Activated naive CD4-positive, alpha-beta T cell treated with anti-CD3 and anti-CD28 coated beads, Interleukin-2, amount 50 U/mL, for 72 hours (primary cell): ENCODE data around the gene CMTM8. TPM values are rescaled to one million over a fixed set of nuclear protein-coding genes. Genes with fewer than 3 reads are reported as not detected.
"Not testable (repeated sequence)": the region's sequence is repeated elsewhere in the genome, so short reads cannot be mapped to it uniquely, and the experiment has no call there.

ENCODE experiments used
- ATAC-seq, 2 donors: fragments of 150-1000 bp; cut with Tn5 transposase; 2 replicates each; pipeline ENCODE4 v1.10.0; 2021; ENCODE audit warnings: mild to moderate bottlenecking in 2 of 2, moderate library complexity in 2 of 2
- DNase-seq, 2 donors: peaks; one replicate each; pipeline ENCODE4 v3.0.0; 2021 to 2022; ENCODE audit warnings: low spot score in 2 of 2
- H3K27ac Mint-ChIP-seq, 2 donors: one replicate each; pipeline ENCODE4 v1.8.0; 2022; ENCODE audit warnings: mild to moderate bottlenecking in 2 of 2, mixed read lengths in 2 of 2
- H3K36me3 Mint-ChIP-seq, 2 donors: one replicate each; pipeline ENCODE4 v1.8.0; 2022; ENCODE audit warnings: mixed read lengths in 2 of 2
- H3K9me3 Mint-ChIP-seq, 2 donors: one replicate each; pipeline ENCODE4 v1.8.0; 2022; ENCODE audit warnings: mixed read lengths in 2 of 2
- total RNA-seq, 2 donors: library from RNA; stranded (reverse); gene quantifications; one replicate each; pipeline ENCODE4 v1.2.3, GENCODE V29; 2022

Gene CMTM8
- total RNA-seq: 1 to 10 TPM; 7.8 to 9.5 TPM

- Mint-ChIP-seq H3K9me3 (peaks cover 0 to 6% of the 10 kb centered on the region in 2 donors), H3K27ac (peak within 1 kb of the TSS; percentile 22 to 85)
Observed at GRCh38 chr3:32238453-32239306, at the start of gene CMTM8. Gene CMTM8, plus strand, starts transcription at chr3:32238680. Its CDS starts 293 bp downstream, at chr3:32238973.

GRCh38 chr3:32189693-32190092, 48.8 kb upstream of the CMTM8 start:
- Mint-ChIP-seq H3K9me3 (no peaks in the 10 kb centered on the region), H3K27ac (no peak overlapping the region), H3K36me3 (no peaks in the 10 kb centered on the region)
- ATAC-seq (no peak), DNase-seq (no peak)

More at GRCh38 chr3:32238453-32239306, at the start of gene CMTM8:
- ATAC-seq: peak; percentile 86 to 91
- peaks cover 16 to 40% of the 10 kb centered on the region in 2 donors for H3K36me3 Mint-ChIP-seq
- DNase-seq: peak; percentile 65 to 69

- not testable (repeated sequence) for H3K36me3 Mint-ChIP-seq, H3K9me3 Mint-ChIP-seq, H3K27ac Mint-ChIP-seq, ATAC-seq, DNase-seq
Observed at GRCh38 chr3:32190556-32190955, 47.9 kb upstream of the CMTM8 start.

- Mint-ChIP-seq H3K36me3 (no peaks in the 10 kb centered on the region), H3K27ac (no peak overlapping the region), H3K9me3 (no peaks in the 10 kb centered on the region)
- DNase-seq: no peak
- no peak for ATAC-seq
Observed at GRCh38 chr3:32193101-32193500, 45.4 kb upstream of the CMTM8 start.

GRCh38 chr3:32194653-32195052, 43.8 kb upstream of the CMTM8 start:
- no peaks in the 10 kb centered on the region for H3K9me3 Mint-ChIP-seq
- no peak for ATAC-seq
- no peak for DNase-seq
- no peaks in the 10 kb centered on the region for H3K36me3 Mint-ChIP-seq
- no peak overlapping the region for H3K27ac Mint-ChIP-seq

- ATAC-seq (no peak), DNase-seq (no peak)
- H3K9me3 Mint-ChIP-seq: no peaks in the 10 kb centered on the region
- no peak overlapping the region for H3K27ac Mint-ChIP-seq
- H3K36me3 Mint-ChIP-seq: no peaks in the 10 kb centered on the region
Observed at GRCh38 chr3:32195995-32196540, 42.4 kb upstream of the CMTM8 start.

GRCh38 chr3:32197991-32198390, 40.5 kb upstream of the CMTM8 start:
- no peaks in the 10 kb centered on the region for H3K9me3 Mint-ChIP-seq
- DNase-seq: no peak
- no peak overlapping the region for H3K27ac Mint-ChIP-seq
- no peak for ATAC-seq
- H3K36me3 Mint-ChIP-seq: no peaks in the 10 kb centered on the region

GRCh38 chr3:32198714-32199113, 39.8 kb upstream of the CMTM8 start:
- ATAC-seq (no peak), DNase-seq (no peak)
- Mint-ChIP-seq H3K27ac (no peak overlapping the region), H3K9me3 (no peaks in the 10 kb centered on the region), H3K36me3 (no peaks in the 10 kb centered on the region)

GRCh38 chr3:32200490-32200889, 38.0 kb upstream of the CMTM8 start:
- no peaks in the 10 kb centered on the region for H3K36me3 Mint-ChIP-seq
- no peak for ATAC-seq
- H3K9me3 Mint-ChIP-seq: no peaks in the 10 kb centered on the region
- no peak for DNase-seq
- no peak overlapping the region for H3K27ac Mint-ChIP-seq

- Mint-ChIP-seq H3K27ac (no peak overlapping the region), H3K9me3 (no peaks in the 10 kb centered on the region)
- no peak for DNase-seq
Observed at GRCh38 chr3:32200992-32201758, 37.3 kb upstream of the CMTM8 start.

GRCh38 chr3:32202496-32202895, 36.0 kb upstream of the CMTM8 start:
- ATAC-seq (no peak), DNase-seq (no peak)
- Mint-ChIP-seq H3K9me3 (no peaks in the 10 kb centered on the region), H3K27ac (no peak overlapping the region), H3K36me3 (no peaks in the 10 kb centered on the region)

More at GRCh38 chr3:32200992-32201758, 37.3 kb upstream of the CMTM8 start:
- no peak for ATAC-seq
- H3K36me3 Mint-ChIP-seq: no peaks in the 10 kb centered on the region

- Mint-ChIP-seq H3K36me3 (no peaks in the 10 kb centered on the region), H3K27ac (no peak overlapping the region), H3K9me3 (no peaks in the 10 kb centered on the region)
- ATAC-seq (no peak), DNase-seq (no peak)
Observed at GRCh38 chr3:32203854-32204253, 34.6 kb upstream of the CMTM8 start.

- Mint-ChIP-seq H3K27ac (no peak overlapping the region), H3K9me3 (no peaks in the 10 kb centered on the region), H3K36me3 (no peaks in the 10 kb centered on the region)
- DNase-seq: no peak
- ATAC-seq: no peak
Observed at GRCh38 chr3:32208447-32208846, 30.0 kb upstream of the CMTM8 start.

- H3K36me3 Mint-ChIP-seq: peaks cover 0 to 6% of the 10 kb centered on the region in 2 donors
- H3K9me3 Mint-ChIP-seq: peaks cover 0 to 2% of the 10 kb centered on the region in 2 donors
- no peak for ATAC-seq
- H3K27ac Mint-ChIP-seq: no peak overlapping the region
- DNase-seq: no peak
Observed at GRCh38 chr3:32215185-32215584, 23.3 kb upstream of the CMTM8 start.

GRCh38 chr3:32216172-32216783, 22.2 kb upstream of the CMTM8 start:
- ATAC-seq (no peak), DNase-seq (no peak)
- peaks cover 0 to 10% of the 10 kb centered on the region in 2 donors for H3K9me3 Mint-ChIP-seq
- H3K27ac Mint-ChIP-seq: no peak overlapping the region
- peaks cover 0 to 7% of the 10 kb centered on the region in 2 donors for H3K36me3 Mint-ChIP-seq

- ATAC-seq (no peak), DNase-seq (no peak)
- H3K36me3 Mint-ChIP-seq: peaks cover 3 to 7% of the 10 kb centered on the region in 2 donors
- no peak overlapping the region for H3K27ac Mint-ChIP-seq
- peaks cover 0 to 15% of the 10 kb centered on the region in 2 donors for H3K9me3 Mint-ChIP-seq
Observed at GRCh38 chr3:32217339-32217738, 21.1 kb upstream of the CMTM8 start.

- Mint-ChIP-seq H3K27ac (no peak overlapping the region), H3K36me3 (peaks cover 5 to 7% of the 10 kb centered on the region in 2 donors), H3K9me3 (peaks cover 0 to 17% of the 10 kb centered on the region in 2 donors)
- no peak for DNase-seq
- ATAC-seq: no peak
Observed at GRCh38 chr3:32219537-32219936, 18.9 kb upstream of the CMTM8 start.
